Psoas muscle (tissue), 8 donors: Measurements from ENCODE around the gene DPPA2. TPM values are rescaled to one million over a fixed set of nuclear protein-coding genes. Genes with fewer than 3 reads are reported as not detected.

Experiments
- ATAC-seq, 4 donors: fragments of 200-7000 bp; cut with Tn5 transposase; one replicate each; pipeline ENCODE4 v1.9.1; 2020; ENCODE audit warnings: moderate library complexity in 3 of 4, mild to moderate bottlenecking in 2 of 4
- DNase-seq, 2 donors: peaks; one replicate each; pipeline ENCODE4 v3.0.0-alpha.2; 2020
- H3K27ac ChIP-seq: fragments of 200-600 bp; one replicate; pipeline ENCODE4 v1.8.0; 2022
- H3K27me3 ChIP-seq, 3 donors: fragments of 200-600 bp in 1 of 3; one replicate each; pipeline versions ENCODE4 v1.6.1 to v1.8.0; 2013 to 2022; ENCODE audit warnings: low read length in 2 of 3, mild to moderate bottlenecking in 2 of 3, moderate library complexity in 1 of 3; ENCODE audit not compliant: insufficient read depth in 3 of 3
- H3K36me3 ChIP-seq, 2 donors: fragments of 200-600 bp in 1 of 2; one replicate each; pipeline versions ENCODE4 v1.6.1 to v1.8.0; 2013 to 2022; ENCODE audit warnings: low read depth in 1 of 2, mild to moderate bottlenecking in 1 of 2, moderate library complexity in 1 of 2; ENCODE audit not compliant: insufficient read depth in 1 of 2
- H3K4me1 ChIP-seq: fragments of 200-600 bp; one replicate; pipeline ENCODE4 v1.8.0; 2022
- H3K4me3 ChIP-seq: fragments of 200-600 bp; one replicate; pipeline ENCODE4 v1.8.0; 2022; ENCODE audit warnings: mild to moderate bottlenecking
- H3K9me3 ChIP-seq: fragments of 200-600 bp; one replicate; pipeline ENCODE4 v1.8.0; 2022
- CTCF ChIP-seq: fragments of 200-600 bp; IDR thresholded peaks from one replicate; pipeline ENCODE4 v1.8.0; 2022; ENCODE audit warnings: antibody characterized with exemption
- WGBS, 3 donors: extraction: QIAGEN DNeasy Blood & Tissue Kit; methylation state at CpG; one replicate each; pipeline versions ENCODE4 v1.1.6 to v1.1.7; 2013; 5-methylcytosine and 5-hydroxymethylcytosine counted together
- intact Hi-C, 2 donors: fragments of 100-400 bp; cut with DNase I; formaldehyde crosslinking; loops; one replicate each; pipeline versions ENCODE4 v1.11.0 to v1.14.2; 2022
- polyA plus RNA-seq, 3 donors: library from polyadenylated mRNA; stranded (reverse); fragments of 200-250 nt; gene quantifications; one replicate each; pipeline ENCODE4 v1.2.3, GENCODE V29; 2013
- total RNA-seq, 4 donors: library from RNA; stranded (reverse); fragmentation: NEBNext Ultra II Directional in 2 of 4; extraction: Animal tissue kit (Norgen Biotek cat#: 25700) in 2 of 4; gene quantifications; one replicate each; pipeline versions ENCODE4 v1.2.1 to v1.2.4, GENCODE V29; 2021 to 2023
- donor health status: healthy with polysubstance abuse.
- donor health status: DM: no; HTN: no; CAD: no; lungs with moderate emphysema.
- donor health status: Bipolar disorder and iron deficiency.
- donor health status: healthy.
- donor health status: DM: yes; HTN: yes; CAD: no.
- donor health status: DM: no; HTN: no; CAD: no.
- donor health status: DM: no; HTN: no; CAD: no.
- donor health status: DM: yes; HTN: yes; CAD: no.

DPPA2 gene
- total and polyA plus RNA-seq, 7 donors: not detected

- H3K4me3 ChIP-seq: no peak overlapping the region
- intact Hi-C loops: no loop called here
- H3K36me3 ChIP-seq: no peaks in the 10 kb centered on the region
- no peak for TF ChIP-seq CTCF
- H3K27me3 ChIP-seq: peaks cover 0 to 1% (median 0%) of the 10 kb centered on the region in 3 donors
- no peak for DNase-seq
- no peak overlapping the region for H3K27ac ChIP-seq
- H3K4me1 ChIP-seq: no peaks in the 10 kb centered on the region
- no peak for ATAC-seq
- 42 to 52% (median 51%) methylated on average over 4 of the region's 4 CpGs for WGBS, 3 donors
- no peaks in the 10 kb centered on the region for H3K9me3 ChIP-seq
Measured at GRCh38 chr3:109338322-109338721, 22.0 kb upstream of the DPPA2 start.

GRCh38 chr3:109337393-109337792, 21.1 kb upstream of the DPPA2 start, which contains the start of gene DPPA4:
TSS of gene DPPA4 (minus strand) at chr3:109337546. CDS start at chr3:109337517, 29 bp downstream.
- Histone ChIP-seq H3K9me3 (no peaks in the 10 kb centered on the region), H3K36me3 (no peaks in the 10 kb centered on the region), H3K27me3 (peaks cover 0 to 1% (median 0%) of the 10 kb centered on the region in 3 donors), H3K4me1 (no peaks in the 10 kb centered on the region), H3K27ac (no peak within 1 kb of the TSS), H3K4me3 (peak within 1 kb of the TSS; percentile 28)
- no peak for DNase-seq
- no peak for TF ChIP-seq CTCF
- no peak for ATAC-seq
- intact Hi-C loops: no loop called here
- 58 to 63% (median 63%) methylated on average over 5 of the region's 5 CpGs for WGBS, 3 donors

GRCh38 chr3:109336291-109336861, 20.1 kb upstream of the DPPA2 start:
- no peak for ATAC-seq
- no peak for DNase-seq
- Histone ChIP-seq H3K27me3 (peaks cover 0 to 1% (median 0%) of the 10 kb centered on the region in 3 donors), H3K27ac (no peak overlapping the region), H3K4me3 (peak overlapping the region; percentile 28), H3K4me1 (no peaks in the 10 kb centered on the region), H3K9me3 (no peaks in the 10 kb centered on the region), H3K36me3 (no peaks in the 10 kb centered on the region)
- TF ChIP-seq CTCF: no peak
- intact Hi-C loops: no loop called here
- WGBS, 3 donors: 3 to 10% (median 6%) methylated on average over 17 of the region's 17 CpGs

GRCh38 chr3:109334572-109334971, 18.3 kb upstream of the DPPA2 start:
- intact Hi-C loops: no loop called here
- Histone ChIP-seq H3K9me3 (no peaks in the 10 kb centered on the region), H3K27ac (no peak overlapping the region), H3K36me3 (no peaks in the 10 kb centered on the region), H3K4me1 (no peaks in the 10 kb centered on the region), H3K4me3 (no peak overlapping the region), H3K27me3 (peaks cover 0 to 1% (median 0%) of the 10 kb centered on the region in 3 donors)
- DNase-seq: no peak
- whole genome bisulfite sequencing, 3 donors: 54 to 79% (median 74%) methylated on average over 1 of the region's 1 CpG
- no peak for TF ChIP-seq CTCF
- ATAC-seq: no peak

- Histone ChIP-seq H3K27me3 (no peaks in the 10 kb centered on the region), H3K36me3 (no peaks in the 10 kb centered on the region), H3K9me3 (no peaks in the 10 kb centered on the region), H3K4me1 (no peaks in the 10 kb centered on the region), H3K4me3 (no peak overlapping the region), H3K27ac (no peak overlapping the region)
- ATAC-seq (no peak), DNase-seq (no peak)
- 72 to 82% (median 78%) methylated on average over 5 of the region's 5 CpGs for WGBS, 3 donors
- TF ChIP-seq CTCF: no peak
- intact Hi-C loops: no loop called here
Measured at GRCh38 chr3:109331692-109332091, 15.4 kb upstream of the DPPA2 start.
